ENCODE results near the gene PSTPIP1.

Gene PSTPIP1

DNA sequence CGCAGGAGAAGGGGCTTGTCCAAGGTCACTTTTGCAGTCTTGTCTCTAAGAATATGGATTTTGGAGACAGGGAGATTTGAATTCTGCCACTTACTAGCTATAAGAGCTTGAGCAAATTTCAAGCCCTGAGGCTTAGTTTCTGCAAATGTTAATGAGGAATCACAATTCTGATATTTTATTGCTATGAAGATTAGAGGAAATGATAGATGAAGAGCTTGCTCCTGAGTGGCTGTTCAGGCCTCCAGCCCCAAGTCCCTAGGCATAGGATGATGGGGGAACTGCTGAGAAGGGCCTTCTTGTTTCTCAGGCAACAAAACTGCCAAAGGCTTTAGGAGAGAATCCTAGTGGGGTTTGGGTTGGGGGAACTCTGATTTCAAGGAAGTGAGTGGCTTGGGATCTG lies 18.8 kb upstream of the PSTPIP1 start:
- Histone ChIP-seq H3K27ac (no peak overlapping the region), H3K9ac (no peak overlapping the region), H3K79me2 (no peaks in the 10 kb centered on the region), H3K4me1 (no peaks in the 10 kb centered on the region), H3K4me3 (ENCODE audit: low read depth, low read length) (no peak overlapping the region), H3K4me2 (ENCODE audit: low read length) (no peak overlapping the region), H3K27me3 (ENCODE audit: control insufficient read depth, insufficient read depth, low read length) (no peaks in the 10 kb centered on the region), H3K9me3 (ENCODE audit: control insufficient read depth, low read length) (no peaks in the 10 kb centered on the region), H3K36me3 (ENCODE audit: control insufficient read depth, insufficient read depth, low read length) (no peaks in the 10 kb centered on the region), H2AFZ (no peak overlapping the region)
- TF ChIP-seq, protein P1, sequence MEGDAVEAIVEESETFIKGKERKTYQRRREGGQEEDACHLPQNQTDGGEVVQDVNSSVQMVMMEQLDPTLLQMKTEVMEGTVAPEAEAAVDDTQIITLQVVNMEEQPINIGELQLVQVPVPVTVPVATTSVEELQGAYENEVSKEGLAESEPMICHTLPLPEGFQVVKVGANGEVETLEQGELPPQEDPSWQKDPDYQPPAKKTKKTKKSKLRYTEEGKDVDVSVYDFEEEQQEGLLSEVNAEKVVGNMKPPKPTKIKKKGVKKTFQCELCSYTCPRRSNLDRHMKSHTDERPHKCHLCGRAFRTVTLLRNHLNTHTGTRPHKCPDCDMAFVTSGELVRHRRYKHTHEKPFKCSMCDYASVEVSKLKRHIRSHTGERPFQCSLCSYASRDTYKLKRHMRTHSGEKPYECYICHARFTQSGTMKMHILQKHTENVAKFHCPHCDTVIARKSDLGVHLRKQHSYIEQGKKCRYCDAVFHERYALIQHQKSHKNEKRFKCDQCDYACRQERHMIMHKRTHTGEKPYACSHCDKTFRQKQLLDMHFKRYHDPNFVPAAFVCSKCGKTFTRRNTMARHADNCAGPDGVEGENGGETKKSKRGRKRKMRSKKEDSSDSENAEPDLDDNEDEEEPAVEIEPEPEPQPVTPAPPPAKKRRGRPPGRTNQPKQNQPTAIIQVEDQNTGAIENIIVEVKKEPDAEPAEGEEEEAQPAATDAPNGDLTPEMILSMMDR (IDR thresholded peaks at IDR 0.05) = no peak

DNA sequence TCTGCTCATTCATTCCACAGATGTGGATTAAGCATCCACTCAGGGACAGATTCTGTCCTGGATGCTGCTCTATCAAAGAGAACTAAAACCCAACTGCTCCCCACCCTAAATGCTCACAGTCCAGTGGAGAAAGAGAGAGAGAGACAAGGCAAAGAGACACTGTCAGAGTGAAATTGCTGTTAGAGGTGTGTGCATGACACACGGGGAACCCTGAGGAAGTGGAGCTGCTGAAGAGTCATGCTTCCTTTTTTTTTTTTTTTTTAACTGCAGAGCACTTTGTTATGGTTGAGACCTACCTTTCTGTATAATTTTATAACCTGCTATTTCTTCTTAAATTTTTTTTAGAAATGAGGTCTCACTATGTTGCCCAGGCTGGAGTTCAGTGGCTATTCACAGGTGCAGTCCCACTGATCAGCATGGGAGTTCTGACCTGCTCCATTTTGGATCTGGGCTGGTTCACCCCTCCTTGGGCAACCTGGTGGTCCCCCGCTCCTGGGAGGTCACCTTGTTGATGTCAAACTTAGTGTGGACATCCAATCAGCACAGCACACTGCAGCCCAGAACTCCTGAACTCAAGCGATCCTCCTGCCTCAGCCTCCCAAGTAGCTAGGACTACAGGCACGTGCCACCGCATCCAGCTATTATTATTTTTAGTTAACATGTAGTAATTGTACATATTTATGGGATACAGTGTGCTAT lies 18.2 kb upstream of the PSTPIP1 start:
- H3K27me3 ChIP-seq (ENCODE audit: control insufficient read depth, insufficient read depth, low read length) = no peaks in the 10 kb centered on the region
- no peak overlapping the region for H3K27ac ChIP-seq

DNA sequence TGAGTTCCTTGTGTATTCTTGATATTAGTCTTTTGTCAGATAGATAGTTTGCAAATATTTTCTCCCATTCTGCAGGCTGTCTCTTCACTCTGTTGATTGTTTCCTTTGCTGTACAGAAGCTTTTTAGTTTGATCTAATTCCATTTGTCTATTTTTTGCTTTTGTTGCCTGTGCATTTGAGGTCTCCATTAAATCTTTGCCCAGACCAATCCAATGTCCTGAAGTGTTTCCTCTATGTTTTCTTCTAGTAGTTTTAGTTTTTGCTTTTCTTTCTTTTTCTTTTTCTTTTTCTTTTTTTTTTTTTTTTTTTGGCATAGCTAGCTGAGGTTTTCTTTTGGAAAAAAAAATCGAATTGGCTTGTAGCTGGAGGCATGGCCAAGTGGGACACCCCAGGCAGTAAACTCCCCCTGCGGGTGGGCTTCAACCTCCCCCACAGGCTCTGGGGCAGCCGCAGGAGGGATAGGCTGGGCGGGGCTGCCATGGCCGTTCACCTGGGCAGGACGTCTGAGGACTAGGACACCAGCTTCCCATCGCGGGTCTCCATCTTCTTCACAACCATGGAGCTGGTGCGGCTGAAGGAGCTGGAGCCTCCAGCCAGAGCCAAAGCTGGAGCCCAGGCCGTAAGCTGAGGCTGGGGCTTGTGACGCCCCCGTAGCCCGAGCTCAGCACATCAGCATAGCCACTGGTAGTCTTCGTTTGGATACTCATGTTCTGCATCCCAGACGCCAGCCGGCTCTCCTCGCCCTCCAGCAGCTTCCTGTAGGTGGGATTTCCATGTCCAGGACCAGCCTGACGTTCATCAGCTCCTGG lies 16.2 kb upstream of the PSTPIP1 start:
- no peak overlapping the region for H3K4me2 ChIP-seq (ENCODE audit: low read length)
- no peaks in the 10 kb centered on the region for H3K36me3 ChIP-seq (ENCODE audit: control insufficient read depth, insufficient read depth, low read length)

More for the DNA sequence above, 18.2 kb upstream of the PSTPIP1 start:
- Histone ChIP-seq H3K36me3 (ENCODE audit: control insufficient read depth, insufficient read depth, low read length) (no peaks in the 10 kb centered on the region), H2AFZ (no peak overlapping the region), H3K4me2 (ENCODE audit: low read length) (no peak overlapping the region), H3K9me3 (ENCODE audit: control insufficient read depth, low read length) (no peaks in the 10 kb centered on the region), H3K4me3 (ENCODE audit: low read depth, low read length) (no peak overlapping the region), H3K4me1 (no peaks in the 10 kb centered on the region), H3K9ac (no peak overlapping the region), H3K79me2 (no peaks in the 10 kb centered on the region)
- TF ChIP-seq, protein P1 (IDR thresholded peaks at IDR 0.05) = no peak

DNA sequence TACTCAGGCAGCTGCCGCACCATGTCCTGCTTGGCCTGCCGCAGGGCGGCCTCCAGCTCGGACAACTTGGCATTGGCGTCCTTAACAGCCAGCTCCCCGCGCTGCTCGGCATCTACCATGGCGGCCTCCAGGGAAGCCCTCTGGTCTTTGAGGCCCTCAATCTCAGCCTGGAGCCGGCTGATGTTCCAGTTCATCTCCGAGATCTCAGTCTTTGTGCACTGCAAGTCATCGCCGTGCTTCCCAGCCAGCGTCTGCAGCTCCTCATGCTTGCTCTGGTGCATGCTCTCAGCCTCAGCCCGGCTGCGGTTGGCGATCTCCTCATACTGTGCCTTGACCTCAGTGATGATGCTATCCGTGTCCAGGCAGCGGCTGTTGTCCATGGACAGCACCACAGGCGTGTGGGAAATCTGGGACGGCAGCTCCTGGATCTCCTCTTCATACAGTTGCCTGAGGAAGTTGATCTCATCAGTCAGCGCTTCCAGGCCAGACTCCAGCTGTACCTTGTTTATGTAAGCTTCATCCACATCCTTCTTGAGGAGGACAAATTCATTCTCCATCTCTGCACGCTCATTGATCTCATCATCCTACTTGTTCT lies 15.5 kb upstream of the PSTPIP1 start:
- H3K27ac ChIP-seq = no peak overlapping the region
- no peaks in the 10 kb centered on the region for H3K27me3 ChIP-seq (ENCODE audit: control insufficient read depth, insufficient read depth, low read length)
- TF ChIP-seq, protein P1 (IDR thresholded peaks at IDR 0.05) = no peak
- no peaks in the 10 kb centered on the region for H3K9me3 ChIP-seq (ENCODE audit: control insufficient read depth, low read length)
- no peaks in the 10 kb centered on the region for H3K4me1 ChIP-seq
- H3K4me3 ChIP-seq (ENCODE audit: low read depth, low read length) = no peak overlapping the region
- no peaks in the 10 kb centered on the region for H3K79me2 ChIP-seq
- H3K36me3 ChIP-seq (ENCODE audit: control insufficient read depth, insufficient read depth, low read length) = no peaks in the 10 kb centered on the region
- no peak overlapping the region for H3K9ac ChIP-seq
- H2AFZ ChIP-seq = no peak overlapping the region
- no peak overlapping the region for H3K4me2 ChIP-seq (ENCODE audit: low read length)

More for the DNA sequence above, 16.2 kb upstream of the PSTPIP1 start:
- Histone ChIP-seq H3K9me3 (ENCODE audit: control insufficient read depth, low read length) (no peaks in the 10 kb centered on the region), H3K4me1 (no peaks in the 10 kb centered on the region), H3K9ac (no peak overlapping the region), H3K4me3 (ENCODE audit: low read depth, low read length) (no peak overlapping the region), H2AFZ (no peak overlapping the region), H3K27me3 (ENCODE audit: control insufficient read depth, insufficient read depth, low read length) (no peaks in the 10 kb centered on the region), H3K79me2 (no peaks in the 10 kb centered on the region), H3K27ac (no peak overlapping the region)
- TF ChIP-seq, protein P1 (IDR thresholded peaks at IDR 0.05) = no peak

Data from parathyroid adenoma (tissue), 2 donors.